Breast epithelium (tissue), 3 donors: Measurements from ENCODE around the gene CCDC148.

Experiments
- CTCF ChIP-seq, 3 donors: fragments of 450-650 bp; IDR thresholded peaks; one replicate each; pipeline ENCODE4 v1.5.1; 2016 to 2017; ENCODE audit warnings: antibody characterized with exemption in 3 of 3, mild to moderate bottlenecking in 3 of 3, moderate library complexity in 3 of 3
- POLR2A ChIP-seq: fragments of 450-650 bp; IDR thresholded peaks from one replicate; pipeline ENCODE4 v1.6.1; 2016; ENCODE audit warnings: antibody characterized with exemption, mild to moderate bottlenecking, moderate library complexity
- POLR2AphosphoS5 ChIP-seq, 3 donors: sonication (generic); formaldehyde crosslinking; IDR thresholded peaks; one replicate each; pipeline ENCODE4 v1.6.1; 2017; ENCODE audit warnings: antibody characterized with exemption in 3 of 3

DNA sequence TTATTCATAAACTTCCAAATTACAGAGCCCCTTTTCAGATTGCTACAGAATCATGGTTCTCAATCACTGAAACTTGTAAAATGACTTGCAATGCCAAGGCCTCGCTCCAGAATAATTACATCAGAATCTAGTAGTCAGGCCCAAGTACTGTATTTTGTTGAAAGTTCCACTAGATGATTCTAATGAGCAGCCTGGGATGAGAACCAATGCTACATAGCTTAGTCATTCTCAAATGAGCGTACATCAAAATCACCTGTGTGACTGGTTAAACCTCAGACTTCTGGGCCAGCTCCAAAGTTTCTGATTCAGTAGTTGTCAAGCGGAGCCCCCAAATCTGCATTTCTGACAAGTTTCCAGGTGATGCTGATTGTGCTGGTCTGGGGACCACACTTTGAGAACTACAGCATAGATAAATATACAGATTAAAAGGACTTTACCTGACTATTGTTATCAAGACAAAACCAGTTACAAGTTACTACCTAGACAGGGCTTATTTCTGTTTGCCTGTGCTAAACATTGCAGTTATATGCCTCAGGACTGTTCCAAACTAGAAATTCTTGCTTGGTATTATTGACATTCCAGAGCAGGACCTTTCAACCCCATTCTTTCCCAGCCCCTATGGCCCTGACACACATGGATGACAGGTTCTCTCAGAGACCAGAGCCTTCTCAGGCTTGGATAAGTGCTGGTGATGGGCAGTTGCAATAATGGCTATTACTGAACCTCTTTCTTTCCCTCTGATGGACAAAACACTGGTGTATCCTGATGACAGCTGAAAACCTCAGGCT, 271.8 kb downstream of the CCDC148 start:
- no peak for TF ChIP-seq CTCF (IDR thresholded peaks at IDR 0.05)
- no peak for TF ChIP-seq POLR2AphosphoS5 (IDR thresholded peaks at IDR 0.05)
- no peak for TF ChIP-seq POLR2A
